Measurements from ENCODE around the gene PSME3IP1.

PSME3IP1 gene

GRCh38 chr16:57137566-57138273, 48.1 kb downstream of the PSME3IP1 start:
- TF ChIP-seq POLR2A (IDR thresholded peaks at IDR 0.05; ENCODE audit: low read depth, low read length) (no peak), POLR2AphosphoS5 (IDR thresholded peaks at IDR 0.05; ENCODE audit: low read depth, low read length) (no peak), TAF1 (IDR thresholded peaks at IDR 0.05; ENCODE audit: borderline replicate concordance, low read depth, low read length) (no peak)
- DNase-seq (ENCODE audit: insufficient read length): no peak
- FAIRE-seq: no peak

- FAIRE-seq (no peak), DNase-seq (ENCODE audit: insufficient read length) (no peak)
- no peak for TF ChIP-seq TAF1 (IDR thresholded peaks at IDR 0.05; ENCODE audit: borderline replicate concordance, low read depth, low read length)
- TF ChIP-seq POLR2A (IDR thresholded peaks at IDR 0.05; ENCODE audit: low read depth, low read length): no peak
- TF ChIP-seq POLR2AphosphoS5 (IDR thresholded peaks at IDR 0.05; ENCODE audit: low read depth, low read length): no peak
Measured at GRCh38 chr16:57137043-57137442, 48.8 kb downstream of the PSME3IP1 start.

GRCh38 chr16:57134982-57135381, 50.9 kb downstream of the PSME3IP1 start:
- no peak for DNase-seq (ENCODE audit: insufficient read length)
- peak; percentile 60 for FAIRE-seq
- TF ChIP-seq POLR2AphosphoS5 (IDR thresholded peaks at IDR 0.05; ENCODE audit: low read depth, low read length) (no peak), TAF1 (IDR thresholded peaks at IDR 0.05; ENCODE audit: borderline replicate concordance, low read depth, low read length) (no peak), POLR2A (IDR thresholded peaks at IDR 0.05; ENCODE audit: low read depth, low read length) (no peak)

GRCh38 chr16:57133886-57134285, 52.0 kb downstream of the PSME3IP1 start:
- DNase-seq (ENCODE audit: insufficient read length) (no peak), FAIRE-seq (no peak)
- no peak for TF ChIP-seq POLR2A (IDR thresholded peaks at IDR 0.05; ENCODE audit: low read depth, low read length)
- no peak for TF ChIP-seq POLR2AphosphoS5 (IDR thresholded peaks at IDR 0.05; ENCODE audit: low read depth, low read length)
- TF ChIP-seq TAF1 (IDR thresholded peaks at IDR 0.05; ENCODE audit: borderline replicate concordance, low read depth, low read length): no peak

- TF ChIP-seq POLR2AphosphoS5 (IDR thresholded peaks at IDR 0.05; ENCODE audit: low read depth, low read length): no peak
- TF ChIP-seq TAF1 (IDR thresholded peaks at IDR 0.05; ENCODE audit: borderline replicate concordance, low read depth, low read length): no peak
- no peak for TF ChIP-seq POLR2A (IDR thresholded peaks at IDR 0.05; ENCODE audit: low read depth, low read length)
Measured at GRCh38 chr16:57133031-57133430, 52.8 kb downstream of the PSME3IP1 start.

GRCh38 chr16:57132470-57132869, 53.4 kb downstream of the PSME3IP1 start:
- FAIRE-seq (no peak), DNase-seq (ENCODE audit: insufficient read length) (no peak)
- TF ChIP-seq POLR2AphosphoS5 (IDR thresholded peaks at IDR 0.05; ENCODE audit: low read depth, low read length) (no peak), TAF1 (IDR thresholded peaks at IDR 0.05; ENCODE audit: borderline replicate concordance, low read depth, low read length) (no peak), POLR2A (IDR thresholded peaks at IDR 0.05; ENCODE audit: low read depth, low read length) (no peak)

More at GRCh38 chr16:57133031-57133430, 52.8 kb downstream of the PSME3IP1 start:
- DNase-seq (ENCODE audit: insufficient read length) (no peak), FAIRE-seq (no peak)

- FAIRE-seq (no peak), DNase-seq (ENCODE audit: insufficient read length) (no peak)
- TF ChIP-seq POLR2AphosphoS5 (IDR thresholded peaks at IDR 0.05; ENCODE audit: low read depth, low read length) (no peak), POLR2A (IDR thresholded peaks at IDR 0.05; ENCODE audit: low read depth, low read length) (no peak)
Measured at GRCh38 chr16:57131351-57131970, 54.4 kb downstream of the PSME3IP1 start.

- FAIRE-seq: no peak
- no peak for TF ChIP-seq TAF1 (IDR thresholded peaks at IDR 0.05; ENCODE audit: borderline replicate concordance, low read depth, low read length)
- TF ChIP-seq POLR2AphosphoS5 (IDR thresholded peaks at IDR 0.05; ENCODE audit: low read depth, low read length): no peak
- no peak for TF ChIP-seq POLR2A (IDR thresholded peaks at IDR 0.05; ENCODE audit: low read depth, low read length)
- DNase-seq (ENCODE audit: insufficient read length): no peak
Measured at GRCh38 chr16:57130950-57131321, 54.9 kb downstream of the PSME3IP1 start.

- TF ChIP-seq POLR2AphosphoS5 (IDR thresholded peaks at IDR 0.05; ENCODE audit: low read depth, low read length): no peak
- TF ChIP-seq POLR2A (IDR thresholded peaks at IDR 0.05; ENCODE audit: low read depth, low read length): no peak
- TF ChIP-seq TAF1 (IDR thresholded peaks at IDR 0.05; ENCODE audit: borderline replicate concordance, low read depth, low read length): no peak
- DNase-seq (ENCODE audit: insufficient read length) (no peak), FAIRE-seq (peak; percentile 72)
Measured at GRCh38 chr16:57128771-57129389, 57.0 kb downstream of the PSME3IP1 start.

GRCh38 chr16:57127836-57128235, 58.0 kb downstream of the PSME3IP1 start:
- DNase-seq (ENCODE audit: insufficient read length) (no peak), FAIRE-seq (peak; percentile 14)
- TF ChIP-seq TAF1 (IDR thresholded peaks at IDR 0.05; ENCODE audit: borderline replicate concordance, low read depth, low read length): no peak
- TF ChIP-seq POLR2A (IDR thresholded peaks at IDR 0.05; ENCODE audit: low read depth, low read length): no peak
- no peak for TF ChIP-seq POLR2AphosphoS5 (IDR thresholded peaks at IDR 0.05; ENCODE audit: low read depth, low read length)

- TF ChIP-seq TAF1 (IDR thresholded peaks at IDR 0.05; ENCODE audit: borderline replicate concordance, low read depth, low read length) (no peak), POLR2AphosphoS5 (IDR thresholded peaks at IDR 0.05; ENCODE audit: low read depth, low read length) (no peak), POLR2A (IDR thresholded peaks at IDR 0.05; ENCODE audit: low read depth, low read length) (no peak)
- no peak for DNase-seq (ENCODE audit: insufficient read length)
- FAIRE-seq: peak; percentile 74
Measured at GRCh38 chr16:57127037-57127763, 58.6 kb downstream of the PSME3IP1 start.

Data from GM12892 (cell line).